Measurements from ENCODE around the gene PRELID3B.
A peak's percentile ranks its signal among the peaks of the same experiment; 100 is the strongest.
"Not testable (repeated sequence)": the region's sequence is repeated elsewhere in the genome, so short reads cannot be mapped to it uniquely, and the experiment has no call there.

The PRELID3B gene

DNA sequence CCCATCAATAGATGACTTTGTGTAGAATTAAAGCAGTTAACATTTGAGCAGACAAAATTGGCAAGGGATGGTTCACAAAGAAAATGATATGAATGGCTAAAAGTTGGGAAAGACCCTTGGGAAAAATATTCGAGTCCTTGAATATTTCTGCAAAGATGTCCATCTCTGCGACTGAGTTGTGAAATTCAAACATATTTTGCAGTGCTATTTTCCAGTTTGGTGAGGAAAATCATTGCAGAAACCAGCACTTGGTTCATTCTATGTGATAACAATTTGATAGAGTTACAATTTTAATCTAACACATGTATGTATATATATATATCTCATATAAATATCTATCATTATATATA is 6.1 kb upstream of the PRELID3B start:
- DNase-seq (ENCODE audit: low read depth): no peak

DNA sequence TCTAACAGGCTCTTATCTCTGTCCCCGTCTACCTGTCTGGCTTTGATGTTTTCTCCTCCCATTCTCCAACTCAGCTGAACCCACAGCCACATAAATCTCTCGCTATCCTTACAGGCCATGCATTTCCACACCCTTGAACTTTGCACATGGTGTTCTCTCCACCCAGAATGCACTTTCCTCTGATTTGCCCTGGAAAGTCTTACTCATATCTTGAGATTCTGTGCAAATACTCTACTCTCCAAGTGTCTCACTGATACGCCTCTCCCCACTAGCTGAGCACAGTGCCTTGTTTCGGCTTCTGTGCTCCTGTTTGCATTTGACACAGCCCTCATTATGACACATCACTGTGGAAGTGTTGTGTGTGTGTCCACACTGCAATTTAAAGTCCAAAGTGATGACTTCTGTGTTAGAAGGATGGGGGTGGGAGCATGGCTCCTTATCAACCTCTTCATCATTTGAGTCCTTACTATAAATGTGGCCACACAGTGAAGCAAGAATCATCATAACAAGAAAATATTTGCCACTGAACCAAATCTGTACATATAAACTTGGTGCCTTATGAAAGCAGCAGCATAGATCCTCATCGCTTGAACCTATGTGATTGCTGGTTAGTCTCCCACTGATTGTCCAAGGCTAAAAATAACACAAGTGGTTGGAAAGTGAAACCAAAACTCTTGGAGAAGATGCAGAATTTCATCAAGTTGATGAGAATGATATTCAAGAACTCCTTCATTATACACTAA is 5.5 kb upstream of the PRELID3B start:
- no peak for DNase-seq (ENCODE audit: low read depth)

DNA sequence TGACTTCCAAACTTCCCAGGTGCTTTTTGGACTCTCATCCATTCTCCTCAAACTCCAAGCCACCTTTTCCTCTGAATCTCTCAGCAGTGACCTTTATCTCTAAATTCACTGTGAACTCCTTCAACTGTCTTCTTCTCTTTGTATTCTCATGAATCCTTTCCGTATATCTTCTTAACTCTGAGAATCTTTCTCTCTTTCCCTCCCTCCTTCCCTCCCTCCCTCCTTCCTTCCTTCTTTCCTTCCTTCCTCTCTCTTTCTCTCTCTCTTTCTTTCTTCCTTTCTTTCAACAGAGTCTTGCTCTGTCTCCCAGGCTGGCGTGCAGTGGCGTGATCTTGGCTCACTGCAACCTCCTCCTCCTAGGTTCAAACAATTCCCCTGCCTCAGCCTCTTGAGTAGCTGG is 4.3 kb upstream of the PRELID3B start:
- DNase-seq (ENCODE audit: low read depth): no peak

DNA sequence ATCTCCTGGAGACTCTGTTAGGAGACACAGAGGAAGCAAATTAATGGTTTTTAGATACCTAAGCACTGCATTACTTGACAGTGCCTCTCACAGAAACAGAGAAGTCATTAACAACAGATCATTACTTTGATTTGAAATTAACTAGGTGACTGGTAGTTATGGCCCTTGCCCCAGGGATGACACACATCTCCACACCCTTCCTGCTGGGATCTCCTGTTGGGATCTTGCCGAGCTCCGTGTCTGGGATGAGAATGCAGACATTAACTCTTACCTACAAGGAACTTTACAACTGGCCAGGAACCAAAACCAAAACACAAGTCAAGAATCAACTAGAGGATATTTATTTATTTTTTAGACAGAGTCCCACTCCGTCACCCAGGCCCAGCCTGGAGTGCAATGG is 2.2 kb upstream of the PRELID3B start:
- no peak for DNase-seq (ENCODE audit: low read depth)

DNA sequence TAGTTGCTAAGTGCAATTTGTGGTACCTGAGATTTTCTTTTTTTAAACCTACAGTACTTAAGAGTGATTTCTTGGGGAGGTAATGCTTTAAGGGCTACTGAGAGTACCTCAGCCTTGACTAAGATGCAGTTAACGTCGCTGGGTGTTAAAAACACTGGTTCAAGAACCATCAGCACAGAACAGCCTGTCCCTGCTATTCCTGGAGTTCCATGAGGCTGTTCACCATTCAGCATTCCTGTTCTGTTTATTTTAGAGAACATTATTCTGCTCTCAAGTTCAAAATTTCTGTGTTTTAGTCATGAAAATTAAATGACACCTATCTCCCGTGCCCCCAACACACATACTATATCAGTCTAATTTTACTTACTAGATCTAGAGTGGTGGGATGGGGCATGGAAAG is 1.7 kb upstream of the PRELID3B start:
- DNase-seq (ENCODE audit: low read depth): no peak

DNA sequence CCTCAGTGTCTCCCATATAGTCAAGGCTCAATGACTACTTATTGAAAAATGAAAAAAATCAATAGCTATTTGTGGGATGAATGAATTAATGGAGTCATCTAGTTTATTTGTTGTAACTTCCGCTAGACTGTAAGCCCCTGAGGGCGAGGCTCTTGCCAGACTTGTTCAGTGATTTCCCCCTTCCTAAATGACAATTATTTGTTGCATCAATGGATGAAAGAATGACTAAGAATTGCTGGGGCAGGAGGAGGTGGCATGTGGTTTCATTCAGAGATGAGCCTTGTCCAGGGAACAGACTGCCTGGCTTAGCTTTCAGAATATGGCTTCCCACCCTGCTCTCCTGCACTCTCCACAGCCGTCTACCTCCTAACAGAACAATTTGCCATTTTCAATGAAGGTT is 1.1 kb upstream of the PRELID3B start:
- no peak for DNase-seq (ENCODE audit: low read depth)

DNA sequence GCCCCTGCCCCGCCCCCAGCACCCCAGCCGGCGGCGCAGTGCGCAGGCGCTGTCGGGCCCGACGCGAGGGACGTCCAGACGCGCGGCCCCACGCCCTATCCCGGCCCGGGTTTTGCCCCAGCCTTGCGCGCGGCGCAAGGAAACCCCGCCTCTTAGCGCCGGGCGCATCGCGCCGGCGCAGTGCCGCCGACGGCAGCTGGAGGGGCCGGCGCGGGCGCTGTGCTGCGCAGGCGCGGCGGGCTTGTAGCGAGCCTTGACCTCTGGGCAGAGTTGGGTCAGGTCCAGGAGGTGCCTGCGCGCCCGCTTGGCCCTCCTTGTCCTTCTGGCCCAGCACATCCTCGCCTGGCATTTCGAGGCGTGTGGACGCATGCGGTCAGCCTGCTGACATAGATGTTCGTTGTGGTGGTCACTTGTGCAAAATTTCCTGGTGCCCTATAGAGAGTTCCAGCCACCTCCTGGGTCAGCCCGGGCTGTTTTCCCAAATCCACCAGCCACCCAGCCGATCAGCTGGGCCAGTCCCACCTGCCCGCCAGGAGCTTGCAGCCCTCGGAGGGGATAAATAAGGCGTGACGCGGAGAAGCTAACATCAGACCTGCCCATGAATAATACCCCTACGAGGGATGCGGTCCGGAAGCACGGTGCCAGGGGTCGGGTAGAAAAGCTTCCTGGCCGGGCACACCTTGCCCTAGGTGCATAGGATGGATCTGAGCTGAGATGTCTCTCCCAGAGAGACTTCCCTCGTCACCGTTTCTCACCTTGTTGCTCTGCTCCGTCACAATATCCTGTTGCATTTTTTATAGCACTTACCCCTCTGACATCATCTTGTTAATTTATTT is 428 bp upstream of the PRELID3B start:
- peak; percentile 85 for DNase-seq (ENCODE audit: low read depth)

DNA sequence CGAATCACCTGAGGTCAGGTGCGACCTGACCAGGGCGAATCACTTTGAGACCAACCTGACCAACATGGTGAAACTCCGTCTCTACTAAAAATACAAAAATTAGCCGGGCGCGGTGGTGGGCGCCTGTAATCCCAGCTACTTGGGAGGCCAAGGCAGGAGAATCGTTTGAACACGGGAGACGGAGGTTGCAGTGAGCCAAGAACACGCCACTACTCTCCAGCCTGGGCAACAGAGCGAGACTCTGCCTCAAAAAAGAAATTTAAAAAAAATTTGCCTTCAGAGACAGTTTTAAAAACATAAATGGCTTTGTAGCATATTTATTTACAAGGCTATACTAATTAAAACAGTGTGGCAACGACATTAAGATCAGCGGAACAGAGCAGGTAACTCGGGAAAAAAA is 1.1 kb downstream of the PRELID3B start:
- not testable (repeated sequence) for DNase-seq (ENCODE audit: low read depth)

DNA sequence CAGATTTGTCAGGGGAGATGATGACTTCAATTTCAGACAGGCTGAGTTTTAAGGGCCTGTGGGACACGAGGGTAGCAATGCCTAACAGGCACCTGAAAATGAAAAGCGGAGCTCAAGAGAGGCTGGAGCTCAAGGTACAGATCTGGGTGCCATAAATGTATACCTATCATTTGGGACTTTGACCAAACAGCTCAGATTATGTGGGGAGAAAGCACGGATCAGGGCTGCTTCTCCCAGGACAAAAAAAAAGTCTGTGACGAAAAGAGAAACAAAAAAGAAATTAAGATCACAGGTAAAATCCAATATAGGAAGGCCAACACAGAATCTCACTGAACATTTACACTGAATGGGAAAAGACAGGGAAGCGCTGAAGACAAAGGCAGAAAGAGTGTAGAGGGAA is 1.9 kb downstream of the PRELID3B start:
- DNase-seq (ENCODE audit: low read depth): no peak

DNA sequence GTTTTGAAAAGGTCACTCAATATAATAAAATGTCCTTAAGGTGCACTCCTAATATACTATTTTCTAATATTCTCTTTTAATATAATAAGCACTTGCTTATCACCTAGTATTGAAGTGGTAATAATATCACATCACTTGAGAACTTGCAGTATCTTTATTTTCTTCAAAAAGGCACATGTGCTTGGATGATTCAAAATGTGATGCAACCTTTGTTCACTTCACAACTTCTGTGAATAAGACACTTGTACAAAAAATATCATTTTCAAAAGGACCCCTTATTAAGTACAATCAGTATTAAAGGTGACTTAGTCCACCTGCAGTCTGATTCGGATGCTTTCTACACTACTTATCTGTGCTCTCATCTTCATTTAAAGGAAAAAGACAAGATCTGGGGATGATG is 3.4 kb downstream of the PRELID3B start:
- DNase-seq (ENCODE audit: low read depth): no peak

DNA sequence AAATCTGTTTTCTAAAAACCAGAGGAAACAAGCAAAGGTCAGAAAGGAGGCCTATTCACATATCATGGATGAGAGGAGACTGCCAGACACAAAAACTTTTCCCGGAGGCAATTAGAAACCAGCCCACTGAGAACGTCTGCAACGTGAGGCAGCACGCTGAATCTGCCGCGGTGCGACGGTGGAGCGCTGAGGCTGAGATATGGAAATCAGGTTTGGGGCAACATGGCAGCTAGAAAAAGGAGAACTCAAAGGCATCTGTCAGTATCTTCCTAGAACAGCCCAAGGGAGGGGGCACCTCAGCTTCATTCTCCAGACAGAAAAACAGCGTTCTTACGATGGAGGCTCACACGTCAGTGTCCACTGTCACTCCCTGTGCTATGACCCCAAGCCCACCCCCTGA is 5.2 kb downstream of the PRELID3B start:
- no peak for DNase-seq (ENCODE audit: low read depth)

DNA sequence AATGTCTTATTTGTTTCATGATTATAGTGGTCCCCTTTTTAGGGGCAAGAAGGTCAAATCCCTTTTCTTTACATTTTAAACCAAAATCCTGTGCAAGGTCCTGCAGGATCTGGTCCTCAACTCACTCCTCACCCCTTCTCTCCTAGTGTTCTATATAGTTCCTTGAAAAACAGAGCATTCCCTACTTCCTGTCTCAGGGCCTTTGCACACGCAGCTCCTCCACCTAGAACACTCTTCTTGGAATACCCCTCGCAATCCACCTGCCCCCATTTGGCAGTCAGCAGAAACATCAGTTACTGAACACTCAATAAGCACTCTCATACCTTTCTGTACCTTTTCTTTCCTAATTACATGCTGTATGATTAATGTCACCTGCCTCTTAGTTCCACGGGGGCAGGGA is 7.2 kb downstream of the PRELID3B start:
- DNase-seq (ENCODE audit: low read depth): no peak

DNA sequence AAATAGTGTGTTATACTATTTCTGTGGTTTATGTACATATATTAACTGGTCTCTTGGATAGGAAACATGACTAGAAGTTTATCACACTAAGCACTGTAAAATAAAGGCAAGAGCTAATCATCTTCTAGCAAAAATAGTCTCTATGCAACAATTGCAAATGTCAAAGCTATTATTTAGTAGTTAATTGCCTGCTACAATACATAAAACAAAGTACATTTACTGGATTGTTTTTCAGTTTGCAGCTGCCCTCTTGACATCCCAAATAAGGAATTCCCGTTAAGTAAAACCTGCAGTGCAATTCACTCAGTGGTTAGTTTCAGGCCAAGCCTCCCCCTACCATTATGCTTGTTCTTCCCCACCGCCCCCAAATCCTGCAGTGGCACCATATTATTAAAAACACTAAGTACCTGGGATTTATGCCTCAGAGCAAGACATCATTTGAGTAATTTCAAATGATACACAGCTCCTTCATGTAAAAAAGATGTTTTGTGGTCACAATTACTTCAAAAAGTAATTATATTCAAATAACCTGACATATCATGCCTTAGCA is 8.9 kb downstream of the PRELID3B start:
- DNase-seq (ENCODE audit: low read depth): no peak

DNA sequence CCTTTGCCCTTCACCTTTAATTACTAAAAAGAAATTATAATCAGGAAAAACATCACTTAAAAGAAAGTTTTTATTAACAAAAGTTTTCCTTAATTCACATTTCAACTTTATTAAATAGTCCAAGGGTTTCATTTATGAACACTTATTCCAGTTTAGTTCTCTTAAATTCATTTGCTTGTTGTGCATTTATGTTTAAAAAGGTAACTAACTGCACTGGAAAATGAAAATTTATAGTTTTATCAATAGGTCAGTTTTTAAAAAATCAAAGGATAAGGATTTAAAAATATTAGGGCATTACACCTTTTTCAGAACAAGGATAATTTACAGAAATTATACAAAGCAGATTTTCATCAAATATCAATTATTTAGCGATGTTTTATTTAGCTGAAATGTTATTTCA is 9.5 kb downstream of the PRELID3B start:
- no peak for DNase-seq (ENCODE audit: low read depth)

DNA sequence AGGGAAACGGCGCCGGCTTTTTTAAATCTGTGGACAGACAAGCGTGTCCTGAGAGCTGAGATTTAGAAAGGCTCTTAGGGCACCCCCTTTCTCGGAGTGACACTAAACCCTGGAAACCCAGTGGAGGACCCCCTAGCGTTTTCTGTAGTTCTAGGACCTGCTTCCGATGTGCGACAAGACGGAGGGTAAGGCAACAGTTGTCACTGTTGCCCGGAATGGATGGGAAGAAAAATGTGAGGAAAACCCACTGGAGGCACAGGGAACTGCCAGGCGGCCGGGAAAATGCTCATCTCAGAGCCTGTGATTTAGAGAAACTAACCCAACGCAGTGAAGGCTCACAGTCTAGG is 9.9 kb downstream of the PRELID3B start:
- no peak for DNase-seq (ENCODE audit: low read depth)

DNA sequence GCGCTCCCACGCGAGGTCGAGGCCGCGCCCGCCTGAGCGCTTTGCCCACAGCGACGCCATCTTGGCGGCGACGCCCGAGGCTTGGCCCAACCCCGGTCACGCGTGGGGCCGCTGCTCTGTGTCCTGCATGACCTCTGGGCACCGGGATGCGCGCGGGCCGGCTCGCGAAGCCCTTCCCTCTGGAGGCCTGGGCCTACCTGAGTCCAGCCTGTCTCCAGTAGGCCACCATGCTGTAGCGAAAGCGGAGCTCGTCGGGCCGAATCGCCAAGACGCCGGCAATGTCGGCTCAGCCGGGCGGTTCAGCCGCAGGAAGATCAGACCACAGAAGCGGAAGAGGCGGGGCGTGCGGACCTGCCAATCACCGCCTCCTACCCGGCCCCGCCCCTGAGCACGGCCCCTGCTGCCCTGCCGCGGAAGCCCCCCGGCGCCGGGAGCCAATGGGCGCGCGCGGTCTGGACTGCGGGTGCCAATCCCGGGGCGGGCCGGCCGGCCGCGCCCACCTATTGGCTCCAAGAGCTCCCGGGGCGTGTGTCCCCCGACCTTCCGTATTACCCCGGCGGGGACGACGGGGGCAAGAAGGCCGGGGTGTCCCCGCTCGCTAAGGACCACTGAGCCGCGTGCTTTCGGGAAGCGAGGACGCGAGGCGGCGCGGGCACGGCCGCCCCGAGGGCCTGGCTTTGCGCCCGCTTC is 10.4 kb downstream of the PRELID3B start, which contains the start of gene ATP5F1E:
ATP5F1E (minus strand) TSS at position 313 of the 690 bp plus-strand sequence; CDS start at position 229, 84 bp downstream.
- peak; percentile 85 for DNase-seq (ENCODE audit: low read depth)

DNA sequence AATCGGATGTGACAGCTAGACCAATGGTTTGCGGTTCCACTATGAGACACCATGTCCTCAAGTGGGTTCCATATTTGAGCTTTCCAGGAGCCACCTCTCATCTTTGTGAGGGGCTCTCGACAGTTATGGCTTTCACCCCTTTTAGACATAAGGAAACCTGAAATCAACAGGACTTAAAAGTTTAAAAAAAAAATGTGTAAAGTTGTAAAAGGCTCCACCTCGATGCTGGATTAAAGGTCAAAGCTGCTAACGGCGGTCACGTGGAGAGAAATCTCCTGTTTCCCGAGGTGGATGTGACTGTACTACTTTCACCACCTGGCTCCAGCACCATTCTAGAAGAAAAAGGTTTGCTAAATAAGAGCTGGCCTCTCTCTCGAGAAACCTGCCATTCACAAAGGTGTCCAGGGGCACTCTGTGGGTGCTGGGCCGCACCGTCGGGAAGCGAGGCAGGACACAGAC is 11.0 kb downstream of the PRELID3B start:
- DNase-seq (ENCODE audit: low read depth): no peak

DNA sequence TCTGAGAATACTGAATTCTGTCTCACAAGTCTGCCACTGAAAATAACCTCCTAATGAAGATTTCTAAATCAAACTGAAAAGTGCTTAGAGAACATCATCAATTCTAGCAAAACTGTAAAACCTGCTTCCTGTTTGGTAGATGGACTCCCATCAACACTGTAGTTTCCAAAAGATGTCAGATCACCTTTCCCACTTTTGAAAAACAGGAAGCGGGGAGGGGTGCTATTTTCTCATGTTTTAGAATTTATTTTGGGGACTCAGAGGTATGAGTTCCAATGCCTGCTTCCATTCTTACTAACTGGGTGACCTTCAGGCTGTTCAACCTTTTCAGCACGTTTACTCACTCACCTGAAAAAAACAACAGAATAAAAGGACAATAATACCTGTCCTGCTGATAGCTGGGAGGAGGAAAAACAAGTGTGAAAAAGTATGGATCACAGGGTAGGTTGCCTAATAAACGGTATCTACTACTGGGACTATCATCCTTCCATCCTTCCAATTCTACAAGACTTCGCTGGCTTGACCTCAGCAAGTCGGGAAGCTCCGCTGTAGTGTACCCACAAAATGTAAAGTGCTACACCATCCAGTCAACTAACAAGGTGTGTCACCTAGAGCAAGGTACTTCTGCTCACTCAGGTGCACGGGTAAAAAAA is 11.5 kb downstream of the PRELID3B start:
- no peak for DNase-seq (ENCODE audit: low read depth)

DNA sequence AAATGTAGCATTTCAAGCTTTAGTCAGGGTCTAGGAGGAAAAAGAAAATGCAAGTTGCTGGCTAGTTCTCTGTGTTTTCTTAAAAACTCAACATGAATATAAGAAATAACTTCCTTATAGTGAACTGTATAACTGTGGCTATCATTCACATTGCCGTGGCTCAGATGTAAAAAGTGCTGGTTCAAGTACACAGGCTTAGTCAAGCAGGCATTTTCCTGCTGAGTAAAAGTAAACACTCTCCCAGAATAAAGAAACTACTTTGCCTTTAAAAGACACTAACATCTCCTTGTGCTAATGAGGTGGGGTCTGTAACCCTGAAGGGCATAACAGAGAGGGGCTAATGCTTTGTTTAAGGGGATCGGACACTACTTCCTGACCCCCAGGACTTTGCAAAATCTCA is 13.8 kb downstream of the PRELID3B start:
- no peak for DNase-seq (ENCODE audit: low read depth)

DNA sequence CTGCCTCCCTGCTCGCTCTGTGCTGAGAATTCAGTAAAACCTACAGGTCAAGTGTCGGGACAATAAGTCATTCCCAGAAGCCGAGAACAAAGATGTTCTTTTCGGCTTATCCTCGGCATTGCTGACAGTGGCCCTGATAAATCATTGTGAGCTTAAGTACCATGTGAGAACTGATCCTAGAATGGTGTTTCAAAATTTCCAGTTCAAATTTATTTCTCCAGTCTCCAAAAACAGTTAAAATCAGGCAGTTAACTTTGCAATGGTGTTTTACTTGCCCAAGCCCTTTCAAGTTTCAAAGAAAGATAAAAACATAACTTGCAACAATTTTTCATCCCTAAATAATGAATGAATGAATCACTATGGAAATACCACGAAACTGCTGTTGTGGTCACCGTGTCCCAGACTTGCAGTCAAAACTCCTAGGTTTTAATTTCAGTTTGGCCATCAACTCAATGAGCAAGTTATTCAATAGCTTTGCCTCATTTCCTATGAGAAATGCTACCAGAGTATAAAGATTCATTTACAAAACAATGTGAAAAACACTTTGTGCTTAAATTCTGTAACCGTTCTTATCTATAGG is 14.8 kb downstream of the PRELID3B start:
- no peak for DNase-seq (ENCODE audit: low read depth)

DNA sequence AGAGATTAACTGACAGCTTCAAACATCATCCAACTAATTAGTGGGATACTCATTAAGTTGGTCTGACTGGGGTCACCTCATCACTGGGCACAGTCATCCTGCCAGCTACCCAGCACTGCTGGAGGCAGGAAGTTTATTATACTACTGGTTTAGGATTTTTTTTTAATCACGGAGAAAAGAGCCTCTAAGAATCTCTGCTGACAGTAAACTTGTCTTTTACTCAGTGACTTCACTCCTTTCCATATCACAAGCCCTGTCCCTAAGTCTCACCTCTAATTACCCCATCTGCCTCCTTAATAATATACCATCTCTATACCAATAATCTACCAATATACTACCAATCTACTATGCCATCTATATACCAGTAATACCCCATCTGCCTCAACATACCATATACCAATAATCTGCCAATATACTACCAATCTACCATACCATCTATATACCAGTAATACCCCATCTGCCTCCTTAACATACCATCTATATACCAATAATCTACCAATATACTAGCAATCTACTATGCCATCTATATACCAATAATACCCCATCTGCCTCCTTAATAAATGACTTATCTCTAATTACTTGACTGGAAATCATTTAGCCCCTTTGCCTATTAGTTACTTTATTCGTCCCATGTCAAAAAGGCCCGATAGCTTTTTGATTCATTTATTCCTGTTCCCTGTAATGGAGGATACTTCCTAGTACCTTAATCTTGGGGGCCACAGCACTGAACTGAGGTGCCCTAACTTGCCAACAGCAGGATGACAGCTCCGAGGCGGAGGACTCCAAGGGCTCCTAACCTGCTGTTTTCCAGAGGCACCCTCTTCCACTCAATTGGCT is 15.5 kb downstream of the PRELID3B start:
- DNase-seq (ENCODE audit: low read depth): no peak
